Neuronal stem cell (in vitro differentiated cells): Measurements from ENCODE around the gene ZNF485.

Experiments
- DNase-seq: peaks from one replicate; pipeline ENCODE4 v3.0.0-alpha.2; 2013; ENCODE audit warnings: low spot score
- H2AFZ ChIP-seq: one replicate; pipeline ENCODE4 v1.6.1; 2013; ENCODE audit warnings: mild to moderate bottlenecking, low read length, inconsistent platforms
- H2AK5ac ChIP-seq: 2 replicates; pipeline ENCODE4 v1.6.1; 2013; ENCODE audit warnings: low read depth, mild to moderate bottlenecking, inconsistent platforms, low read length, moderate library complexity, mixed read lengths
- H2BK120ac ChIP-seq: 2 replicates; pipeline ENCODE4 v1.6.1; 2013; ENCODE audit warnings: low read depth, mild to moderate bottlenecking, inconsistent platforms, low read length, moderate library complexity, mixed read lengths
- H2BK12ac ChIP-seq: one replicate; pipeline ENCODE4 v1.6.1; 2013; ENCODE audit warnings: low read length, inconsistent platforms
- H2BK15ac ChIP-seq: 2 replicates; pipeline ENCODE4 v1.6.1; 2013; ENCODE audit warnings: mild to moderate bottlenecking, low read length, inconsistent platforms, mixed read lengths
- H2BK5ac ChIP-seq: one replicate; pipeline ENCODE4 v1.6.1; 2013; ENCODE audit warnings: inconsistent platforms, mild to moderate bottlenecking, low read length, moderate library complexity
- H3K14ac ChIP-seq: one replicate; pipeline ENCODE4 v1.6.1; 2013; ENCODE audit warnings: low read length, inconsistent platforms
- H3K18ac ChIP-seq: 2 replicates; pipeline ENCODE4 v1.6.1; 2013; ENCODE audit warnings: low read length, inconsistent platforms
- H3K23ac ChIP-seq: 2 replicates; pipeline ENCODE4 v1.6.1; 2013; ENCODE audit warnings: low read depth, mild to moderate bottlenecking, mixed read lengths, low read length, inconsistent platforms; ENCODE audit not compliant: poor library complexity
- H3K27ac ChIP-seq: replicated peaks from 3 replicates; pipeline ENCODE4 v1.5.1; 2013; ENCODE audit warnings: low read length, inconsistent platforms
- H3K27me3 ChIP-seq, 3 experiments: 2 replicates each; pipeline ENCODE4 v1.6.1; 2013; ENCODE audit warnings: low read length in 3 of 3, mild to moderate bottlenecking in 2 of 3, inconsistent platforms in 1 of 3, low read depth in 1 of 3, mixed read lengths in 1 of 3, moderate library complexity in 1 of 3; ENCODE audit not compliant: control insufficient read depth in 3 of 3, insufficient read depth in 3 of 3
- H3K36me3 ChIP-seq, 2 donors: replicated peaks in 1 of 2; 2 replicates each; pipeline ENCODE4 v1.6.1; 2013; ENCODE audit warnings: low read length in 2 of 2; ENCODE audit not compliant: control insufficient read depth in 2 of 2, insufficient read depth in 2 of 2
- H3K4ac ChIP-seq: 2 replicates; pipeline ENCODE4 v1.6.1; 2013; ENCODE audit warnings: inconsistent platforms, mild to moderate bottlenecking, low read length, moderate library complexity
- H3K4me1 ChIP-seq, 2 donors: 1 replicate in 1 of 2; 2 replicates in 1 of 2; pipeline ENCODE4 v1.6.1; 2013; ENCODE audit warnings: low read length in 2 of 2, low read depth in 1 of 2; ENCODE audit not compliant: control insufficient read depth in 2 of 2, insufficient read depth in 1 of 2
- H3K4me2 ChIP-seq: one replicate; pipeline ENCODE4 v1.6.1; 2013; ENCODE audit warnings: mild to moderate bottlenecking, low read length, inconsistent platforms; ENCODE audit not compliant: insufficient read depth, poor library complexity, severe bottlenecking
- H3K4me3 ChIP-seq, 2 donors: 2 replicates each; pipeline ENCODE4 v1.5.1; 2013; ENCODE audit warnings: low read length in 2 of 2, mild to moderate bottlenecking in 2 of 2, inconsistent platforms in 1 of 2, moderate library complexity in 1 of 2
- H3K79me1 ChIP-seq: one replicate; pipeline ENCODE4 v1.6.1; 2013; ENCODE audit warnings: low read depth, mild to moderate bottlenecking, inconsistent platforms, low read length, moderate library complexity
- H3K9ac ChIP-seq: one replicate; pipeline ENCODE4 v1.6.1; 2013; ENCODE audit warnings: mild to moderate bottlenecking, low read depth, low read length, inconsistent platforms; ENCODE audit not compliant: poor library complexity
- H3K9me3 ChIP-seq, 2 donors: replicated peaks in 1 of 2; 2 replicates each; pipeline versions ENCODE3 to v1.6.1; 2013; ENCODE audit warnings: low read length in 2 of 2, mild to moderate bottlenecking in 2 of 2, inconsistent platforms in 1 of 2, low read depth in 1 of 2, mixed read lengths in 1 of 2, moderate library complexity in 1 of 2; ENCODE audit not compliant: control insufficient read depth in 2 of 2, insufficient read depth in 1 of 2
- H4K8ac ChIP-seq: one replicate; pipeline ENCODE4 v1.6.1; 2013; ENCODE audit warnings: low read depth, mild to moderate bottlenecking, inconsistent platforms, low read length, moderate library complexity
- H4K91ac ChIP-seq: one replicate; pipeline ENCODE4 v1.6.1; 2013; ENCODE audit warnings: low read length, low read depth, mild to moderate bottlenecking, inconsistent platforms; ENCODE audit not compliant: poor library complexity
- WGBS, 2 donors: extraction: QIAGEN DNeasy Blood & Tissue Kit; methylation state at CpG; one replicate each; pipeline ENCODE4 v1.1.7; 2013; ENCODE audit warnings: missing lambda C conversion rate in 2 of 2, mixed read lengths in 1 of 2; ENCODE audit not compliant: insufficient read length in 2 of 2, insufficient replicate concordance in 1 of 2; ENCODE audit errors: extremely low coverage in 2 of 2; 5-methylcytosine and 5-hydroxymethylcytosine counted together

ZNF485 gene

DNA sequence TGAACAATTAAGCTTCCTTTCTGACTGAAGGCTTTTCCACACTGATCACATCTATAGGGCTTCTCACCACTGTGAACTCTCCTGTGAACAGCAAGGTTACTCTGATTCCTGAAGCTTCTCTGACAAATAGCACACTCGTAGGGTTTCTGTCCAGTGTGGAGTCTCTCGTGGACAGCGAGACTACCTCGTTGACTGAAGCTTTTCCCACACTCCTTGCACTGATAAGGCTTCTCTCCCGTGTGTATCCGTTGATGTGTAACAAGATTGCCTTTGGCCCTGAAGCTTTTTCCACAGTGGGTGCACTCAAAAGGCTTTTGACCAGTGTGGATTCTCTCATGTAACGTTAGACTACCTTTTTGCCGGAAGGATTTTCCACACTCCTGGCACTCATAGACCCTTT lies 38.0 kb downstream of the ZNF485 start:
- peaks cover 43 to 69% of the 10 kb centered on the region in 2 donors for H3K9me3 ChIP-seq
- H3K9ac ChIP-seq, result no peak overlapping the region
- H4K91ac ChIP-seq, result no peak overlapping the region
- WGBS, 2 donors, result no CpG with 5 or more reads among the region's 8 CpGs
- DNase-seq, result no peak
- H2AK5ac ChIP-seq, result no peak overlapping the region
- no peak overlapping the region for H3K27ac ChIP-seq
- H2BK12ac ChIP-seq, result no peak overlapping the region
- H3K4ac ChIP-seq, result no peak overlapping the region
- H3K14ac ChIP-seq, result no peak overlapping the region
- H2AFZ ChIP-seq, result no peak overlapping the region
- H4K8ac ChIP-seq, result no peak overlapping the region
- no peak overlapping the region for H2BK120ac ChIP-seq
- peaks cover 29 to 54% of the 10 kb centered on the region in 2 donors for H3K36me3 ChIP-seq
- H2BK5ac ChIP-seq, result no peak overlapping the region
- no peaks in the 10 kb centered on the region for H3K27me3 ChIP-seq
- no peak overlapping the region for H3K4me2 ChIP-seq
- H3K23ac ChIP-seq, result no peak overlapping the region
- no peaks in the 10 kb centered on the region for H3K4me1 ChIP-seq
- no peak overlapping the region for H3K18ac ChIP-seq
- no peak overlapping the region for H2BK15ac ChIP-seq
- H3K79me1 ChIP-seq, result no peaks in the 10 kb centered on the region
- H3K4me3 ChIP-seq, result no peak overlapping the region

DNA sequence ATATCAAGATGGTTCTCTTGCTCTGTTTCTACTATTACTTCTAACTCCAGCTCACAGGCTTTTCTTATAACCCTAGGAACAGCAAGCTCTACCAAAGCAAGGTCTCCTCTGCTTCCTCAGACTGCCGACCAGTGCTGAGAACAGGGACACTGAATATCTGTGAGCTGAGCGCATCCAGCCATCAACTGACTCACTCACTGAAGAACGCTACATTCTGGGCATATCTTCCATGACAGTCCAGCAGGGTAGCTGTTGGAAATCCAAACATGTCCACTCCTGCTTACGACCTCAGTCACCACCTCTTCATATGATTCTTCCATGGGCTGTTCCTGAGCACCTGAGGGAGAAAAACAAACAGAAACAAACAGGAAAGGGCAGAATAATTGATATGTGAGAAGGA lies 39.6 kb downstream of the ZNF485 start:
- H2BK12ac ChIP-seq, result no peak overlapping the region

DNA sequence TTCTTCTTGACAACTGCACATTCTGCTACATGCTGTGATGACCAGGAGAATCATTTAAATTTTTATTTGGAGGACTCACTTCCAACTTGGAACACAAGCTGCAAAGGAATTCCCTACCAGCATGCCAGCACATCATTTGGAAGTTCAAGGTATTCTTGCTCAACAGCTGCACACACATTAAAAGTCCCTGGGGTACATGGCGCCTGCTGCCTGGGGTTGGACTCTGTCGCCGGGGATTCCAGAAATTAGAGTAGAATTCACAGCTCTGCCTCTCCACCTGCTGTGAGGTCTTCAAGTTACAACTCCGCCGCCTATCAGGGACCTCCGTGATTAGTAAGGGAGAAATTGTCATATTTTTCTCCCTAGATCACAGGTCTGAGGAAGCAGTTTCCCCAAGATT lies 41.3 kb downstream of the ZNF485 start:
- H3K9me3 ChIP-seq, result peaks cover 34 to 65% of the 10 kb centered on the region in 2 donors
- H3K27me3 ChIP-seq, result no peaks in the 10 kb centered on the region
- no peak overlapping the region for H4K91ac ChIP-seq
- H3K9ac ChIP-seq, result no peak overlapping the region
- no peak overlapping the region for H3K27ac ChIP-seq
- no peak overlapping the region for H3K18ac ChIP-seq
- no peak overlapping the region for H3K4ac ChIP-seq
- no peak overlapping the region for H3K4me2 ChIP-seq
- DNase-seq, result no peak
- H2AFZ ChIP-seq, result no peak overlapping the region
- H2AK5ac ChIP-seq, result no peak overlapping the region
- no peak overlapping the region for H3K23ac ChIP-seq
- H3K79me1 ChIP-seq, result no peaks in the 10 kb centered on the region
- H4K8ac ChIP-seq, result no peak overlapping the region
- H2BK15ac ChIP-seq, result no peak overlapping the region
- H2BK5ac ChIP-seq, result no peak overlapping the region
- WGBS, 2 donors, result no CpG with 5 or more reads among the region's 6 CpGs
- H3K36me3 ChIP-seq, result peaks cover 26 to 46% of the 10 kb centered on the region in 2 donors
- H3K4me1 ChIP-seq, result no peaks in the 10 kb centered on the region
- H3K14ac ChIP-seq, result no peak overlapping the region
- peak overlapping the region in 1 of 2 donors; percentile 64 for H3K4me3 ChIP-seq
- H2BK12ac ChIP-seq, result no peak overlapping the region
- H2BK120ac ChIP-seq, result no peak overlapping the region

More for the DNA sequence above, 39.6 kb downstream of the ZNF485 start:
- DNase-seq, result no peak
- Histone ChIP-seq H2AK5ac (no peak overlapping the region), H4K8ac (no peak overlapping the region), H3K9ac (no peak overlapping the region), H3K18ac (no peak overlapping the region), H3K4me3 (no peak overlapping the region), H3K14ac (no peak overlapping the region), H3K79me1 (no peaks in the 10 kb centered on the region), H3K27ac (no peak overlapping the region), H4K91ac (no peak overlapping the region), H2AFZ (no peak overlapping the region), H3K23ac (no peak overlapping the region), H2BK5ac (no peak overlapping the region), H3K4ac (no peak overlapping the region), H2BK15ac (no peak overlapping the region), H3K36me3 (peaks cover 29 to 54% of the 10 kb centered on the region in 2 donors), H2BK120ac (no peak overlapping the region), H3K4me1 (no peaks in the 10 kb centered on the region), H3K4me2 (no peak overlapping the region), H3K9me3 (peaks cover 43 to 79% of the 10 kb centered on the region in 2 donors), H3K27me3 (no peaks in the 10 kb centered on the region)
- no CpG with 5 or more reads among the region's 4 CpGs for WGBS, 2 donors

DNA sequence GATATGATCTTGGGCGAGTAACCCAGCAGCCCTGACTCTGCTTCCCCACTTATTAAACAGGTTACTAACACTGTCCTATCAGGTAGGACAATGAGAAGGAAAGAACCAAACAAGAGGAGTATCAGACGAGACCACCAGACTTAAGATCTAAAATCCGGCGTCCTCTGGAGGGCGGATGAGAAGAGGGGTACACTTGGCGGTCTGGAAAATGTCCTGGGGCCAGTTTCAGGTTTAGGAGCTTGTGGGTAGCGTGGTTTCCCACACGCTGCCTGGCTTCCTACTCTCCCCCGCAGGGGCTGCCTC lies 41.8 kb downstream of the ZNF485 start:
- DNase-seq, result no peak
- WGBS, 2 donors, result no CpG with 5 or more reads among the region's 9 CpGs
- no peak overlapping the region for H2BK15ac ChIP-seq

More for the DNA sequence above, 41.8 kb downstream of the ZNF485 start:
- Histone ChIP-seq H2BK12ac (no peak overlapping the region), H3K14ac (peak overlapping the region; percentile 75), H3K79me1 (no peaks in the 10 kb centered on the region), H4K91ac (no peak overlapping the region), H4K8ac (no peak overlapping the region), H3K9ac (peak overlapping the region; percentile 87), H3K23ac (no peak overlapping the region), H2BK5ac (no peak overlapping the region), H3K36me3 (peaks cover 26 to 41% of the 10 kb centered on the region in 2 donors), H3K4ac (no peak overlapping the region), H3K18ac (peak overlapping the region; percentile 97), H3K4me1 (no peaks in the 10 kb centered on the region), H2AK5ac (peak overlapping the region; percentile 62), H3K27me3 (no peaks in the 10 kb centered on the region), H2BK120ac (peak overlapping the region; percentile 48), H3K4me3 (peak overlapping the region; percentile 64 to 86), H3K4me2 (peak overlapping the region; percentile 74), H3K9me3 (peaks cover 33 to 60% of the 10 kb centered on the region in 2 donors), H3K27ac (no peak overlapping the region), H2AFZ (peak overlapping the region; percentile 100)
